ENCODE results near the gene NCS1. TPM values are rescaled to one million over a fixed set of nuclear protein-coding genes. Genes with fewer than 3 reads are reported as not detected.

The NCS1 gene
- total and polyA plus RNA-seq, 2 of the 8 experiments (the other 6 are each of a cell fraction or from before 2014, with no cell fraction given) = 34.7 to 47.6 TPM

DNA sequence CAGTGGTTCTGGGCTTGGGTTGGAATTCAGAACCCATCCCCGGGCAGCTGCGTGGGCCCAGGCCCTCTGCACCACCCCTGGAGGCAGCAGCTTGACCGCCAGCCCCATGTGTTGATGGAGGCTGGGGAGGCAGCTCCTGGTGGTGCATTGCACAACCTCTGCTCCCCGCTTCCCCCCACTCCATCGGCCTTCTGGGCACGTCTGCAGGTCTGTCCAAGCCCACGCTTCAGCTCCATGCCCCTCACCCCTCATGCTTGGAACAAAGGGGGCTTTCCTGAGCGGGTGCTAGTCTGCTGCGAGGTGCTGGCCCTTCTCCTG is 1.4 kb downstream of the NCS1 start (continued):
- TF ChIP-seq CHD7 (IDR thresholded peaks at IDR 0.05; ENCODE audit: insufficient replicate concordance, low read length) (no peak), CEBPB (IDR thresholded peaks at IDR 0.05; ENCODE audit: low read depth, low read length) (peak; percentile 65; the same call in 1 of the 2 replicates), JUN (IDR thresholded peaks at IDR 0.05; ENCODE audit: low read depth, low read length) (no peak), SIRT6 (IDR thresholded peaks at IDR 0.05; ENCODE audit: low read length) (no peak), TEAD4 (IDR thresholded peaks at IDR 0.05; ENCODE audit: low read depth, low read length) (no peak)
- TF ChIP-seq, protein P1, sequence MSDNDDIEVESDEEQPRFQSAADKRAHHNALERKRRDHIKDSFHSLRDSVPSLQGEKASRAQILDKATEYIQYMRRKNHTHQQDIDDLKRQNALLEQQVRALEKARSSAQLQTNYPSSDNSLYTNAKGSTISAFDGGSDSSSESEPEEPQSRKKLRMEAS (IDR thresholded peaks at IDR 0.05) = no peak
- TF ChIP-seq, protein P2, sequence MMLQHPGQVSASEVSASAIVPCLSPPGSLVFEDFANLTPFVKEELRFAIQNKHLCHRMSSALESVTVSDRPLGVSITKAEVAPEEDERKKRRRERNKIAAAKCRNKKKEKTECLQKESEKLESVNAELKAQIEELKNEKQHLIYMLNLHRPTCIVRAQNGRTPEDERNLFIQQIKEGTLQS (IDR thresholded peaks at IDR 0.05; ENCODE audit: insufficient read depth, low read depth, low read length) = no peak

All from H1 (cell line).